Measurements from ENCODE around the gene NKD2.

DNA sequence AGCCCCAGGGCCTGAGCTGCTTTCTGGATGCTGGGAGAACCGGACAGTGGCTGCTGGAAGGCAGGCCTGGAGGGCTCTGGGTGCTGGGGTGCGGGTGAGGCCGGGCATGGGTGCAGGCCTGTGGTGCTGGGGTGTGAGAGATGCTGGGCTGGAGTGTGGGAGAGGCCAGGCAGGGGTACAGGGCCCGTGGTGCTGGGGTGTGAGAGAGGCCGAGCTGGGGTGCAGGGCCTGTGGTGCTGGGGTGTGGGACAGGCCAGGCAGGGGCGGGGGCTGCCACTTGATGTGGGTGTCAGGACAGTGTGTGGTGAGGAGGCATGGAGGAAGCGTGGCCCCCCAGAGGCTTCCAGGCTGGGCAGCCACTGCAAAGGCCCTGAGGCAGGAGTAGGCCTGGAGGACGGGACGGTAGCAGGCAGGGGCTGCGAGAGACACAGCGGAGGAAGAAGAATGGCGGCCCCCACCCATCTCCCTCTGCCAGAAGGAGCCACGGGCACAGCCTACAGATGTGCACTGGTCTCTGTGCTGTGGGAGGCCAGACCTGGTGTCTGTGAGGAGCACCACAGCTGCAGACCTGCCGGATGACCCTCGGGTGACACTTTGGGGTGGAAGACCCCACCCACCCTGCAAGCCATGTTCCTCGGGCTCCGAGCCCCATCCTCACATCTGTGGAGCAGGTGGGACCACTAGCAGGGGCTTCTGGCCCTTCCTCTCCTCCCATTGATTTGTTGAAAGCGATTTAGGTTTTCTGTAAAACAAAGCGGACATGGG lies 9.3 kb downstream of the NKD2 start:
- no peak for TF ChIP-seq CTCF (IDR thresholded peaks at IDR 0.05)
- no peak for TF ChIP-seq ZFX (IDR thresholded peaks at IDR 0.05; ENCODE audit: borderline replicate concordance)
